Activated T-helper 2 cell treated with anti-CD3 and anti-CD28 coated beads, Interferon-gamma antibody, Interleukin-2, Interleukin-4, amounts not matched to agents 10 μg/mL and 5 μg/mL and 100 μg/mL, durations not matched to agents 14 hours and 24 hours and 36 hours (primary cell): ENCODE data around the gene STMN3. TPM values are rescaled to one million over a fixed set of nuclear protein-coding genes. Genes with fewer than 3 reads are reported as not detected.

ENCODE experiments used
- DNase-seq: peaks from one replicate; pipeline ENCODE4 v3.0.0; 2021; ENCODE audit warnings: low spot score
- H3K27ac Mint-ChIP-seq: one replicate; pipeline ENCODE4 v1.8.0; 2021; ENCODE audit warnings: mixed read lengths
- H3K27me3 Mint-ChIP-seq: one replicate; pipeline ENCODE4 v1.8.0; 2021; ENCODE audit warnings: low read depth, mixed read lengths
- H3K36me3 Mint-ChIP-seq: one replicate; pipeline ENCODE4 v1.8.0; 2021; ENCODE audit warnings: low read depth, mixed read lengths
- H3K4me1 Mint-ChIP-seq: one replicate; pipeline ENCODE4 v1.8.0; 2021; ENCODE audit warnings: low read depth, mixed read lengths
- H3K4me3 Mint-ChIP-seq: one replicate; pipeline ENCODE4 v1.8.0; 2021; ENCODE audit warnings: low read depth, mild to moderate bottlenecking, moderate library complexity, mixed read lengths
- H3K9me3 Mint-ChIP-seq: one replicate; pipeline ENCODE4 v1.8.0; 2021; ENCODE audit warnings: mixed read lengths
- intact Hi-C: fragments of 100-400 bp; cut with micrococcal nuclease; formaldehyde crosslinking; loops from one replicate; pipeline ENCODE4 v1.15.1; 2023
- total RNA-seq: library from RNA; stranded (reverse); gene quantifications from 2 replicates; pipeline ENCODE4 v1.2.3, GENCODE V29; 2022

Gene STMN3
- total RNA-seq = 6.5 and 7.1 TPM in 2 replicates

DNA sequence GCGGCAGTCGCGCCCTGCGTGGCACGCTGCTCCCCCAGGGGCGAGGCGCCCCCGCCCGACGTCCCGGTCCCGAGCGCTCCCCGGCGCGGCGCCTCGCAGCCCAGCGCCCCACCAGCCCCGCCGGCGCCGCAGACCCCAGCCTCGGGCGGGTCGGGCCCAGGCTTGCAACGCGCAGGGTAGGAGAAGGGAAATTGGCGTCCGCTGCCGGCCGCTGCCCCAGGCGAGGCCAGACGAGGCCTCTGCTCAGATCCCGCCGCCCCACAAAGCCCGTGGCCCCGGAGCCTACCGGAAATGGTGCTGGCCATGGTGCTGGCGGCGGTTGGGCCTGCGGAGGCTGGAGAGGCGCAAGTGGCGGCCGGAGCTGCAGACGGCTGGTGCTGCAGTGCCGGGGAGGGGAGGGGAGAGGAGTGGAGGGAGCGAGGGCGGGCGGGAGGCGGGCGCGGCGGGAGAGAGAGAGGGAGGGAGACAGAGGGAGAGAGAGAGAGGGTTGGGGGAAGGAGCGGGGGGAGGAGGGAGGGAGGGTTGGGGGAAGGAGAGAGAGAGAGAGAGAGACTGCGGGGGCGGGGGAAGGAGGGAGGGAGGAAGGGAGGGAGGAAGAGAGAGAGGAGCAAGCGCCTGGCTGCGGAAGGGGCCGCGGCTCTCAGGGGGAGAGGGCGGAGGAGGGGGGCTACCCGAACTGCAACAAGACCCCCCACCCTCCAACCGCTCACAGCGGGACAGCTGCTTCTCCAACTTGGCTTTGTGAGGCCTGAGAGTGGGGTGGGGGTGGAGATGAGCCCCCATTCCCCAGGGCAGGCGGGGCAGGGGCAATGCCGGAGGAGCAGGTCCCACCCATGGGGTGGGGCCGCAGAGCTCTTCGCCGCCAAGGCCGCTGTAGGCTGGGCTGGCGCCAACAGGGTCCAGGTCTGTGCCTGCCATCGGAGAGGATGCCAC, at the start of gene STMN3:
TSS of gene STMN3 (minus strand) at position 384 of the 933 bp plus-strand sequence. CDS start at position 305, 79 bp downstream.
- intact Hi-C loops = no loop called here
- Mint-ChIP-seq H3K4me3 (peak within 1 kb of the TSS; percentile 76), H3K27ac (peak within 1 kb of the TSS; percentile 51), H3K4me1 (peaks cover 11% of the 10 kb centered on the region), H3K36me3 (no peaks in the 10 kb centered on the region), H3K9me3 (no peaks in the 10 kb centered on the region), H3K27me3 (peaks cover 12% of the 10 kb centered on the region)
- DNase-seq = peak; percentile 70

GRCh38 chr20:63702036-63702665, 48.9 kb upstream of the STMN3 start:
- Mint-ChIP-seq H3K36me3 (peaks cover 32% of the 10 kb centered on the region), H3K27ac (no peak overlapping the region), H3K4me3 (no peak overlapping the region), H3K9me3 (no peaks in the 10 kb centered on the region), H3K4me1 (peaks cover 9% of the 10 kb centered on the region), H3K27me3 (no peaks in the 10 kb centered on the region)
- no peak for DNase-seq
- intact Hi-C loops = loop anchor here (10.0 kb wide), 1 partner anchor 273 kb away; the partner anchor contains the start of gene SAMD10

DNA sequence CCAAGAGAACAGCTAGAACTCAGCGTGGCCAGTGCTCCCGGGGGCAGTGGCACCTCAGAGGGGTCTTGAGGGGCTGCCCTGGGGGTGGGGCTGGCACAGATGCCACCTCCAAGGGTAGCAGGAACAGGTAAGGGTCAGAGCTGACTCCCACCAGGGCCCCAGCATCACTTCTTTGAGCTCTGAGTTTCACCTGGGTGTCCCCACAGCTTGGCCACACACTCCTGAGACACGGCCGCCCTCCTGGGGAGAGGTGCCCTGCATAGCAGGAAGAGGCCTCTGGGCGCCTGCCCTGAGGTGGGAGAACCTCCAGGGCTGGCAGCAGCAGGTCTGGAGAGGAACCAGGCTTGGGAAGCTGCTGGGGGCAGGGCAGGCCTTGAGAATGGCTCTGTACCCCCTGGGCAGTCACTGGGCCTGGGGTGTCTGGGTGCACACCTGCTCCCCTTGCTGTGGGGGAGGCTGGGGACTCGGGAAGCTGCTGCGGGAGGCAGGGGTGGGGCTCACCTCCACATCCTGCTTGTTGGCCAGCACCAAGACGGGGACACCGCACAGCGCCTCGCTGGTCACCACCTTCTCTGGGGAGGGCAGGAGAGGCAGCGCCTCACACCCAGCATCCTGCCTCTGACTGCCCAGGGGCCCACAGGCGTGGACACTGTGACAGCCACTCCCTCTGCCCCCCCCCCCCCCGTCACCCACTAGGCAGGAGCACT, 48.3 kb upstream of the STMN3 start:
- Mint-ChIP-seq H3K27ac (no peak overlapping the region), H3K4me1 (peaks cover 4% of the 10 kb centered on the region), H3K36me3 (peaks cover 26% of the 10 kb centered on the region), H3K9me3 (no peaks in the 10 kb centered on the region), H3K4me3 (no peak overlapping the region), H3K27me3 (no peaks in the 10 kb centered on the region)
- intact Hi-C loops = loop anchor here (10.0 kb wide), 1 partner anchor 273 kb away; the partner anchor contains the start of gene SAMD10
- DNase-seq = no peak

DNA sequence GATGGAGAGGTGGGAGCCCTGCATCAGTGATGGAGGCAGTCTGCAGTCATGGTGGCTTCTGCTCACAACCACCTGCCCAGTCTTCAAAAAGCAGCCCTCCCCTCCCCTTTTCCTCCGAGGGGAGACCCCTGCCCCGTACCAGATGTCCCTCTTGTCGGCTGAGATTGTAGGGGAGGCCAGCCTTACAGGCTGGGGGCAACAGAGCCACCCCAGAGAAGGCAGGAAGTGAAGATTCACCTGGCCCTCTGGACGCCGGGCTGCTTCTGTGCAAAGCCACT, 47.8 kb upstream of the STMN3 start:
- intact Hi-C loops = loop anchor here (10.0 kb wide), 1 partner anchor 274 kb away; the partner anchor contains the start of gene SAMD10
- peaks cover 27% of the 10 kb centered on the region for H3K36me3 Mint-ChIP-seq
- H3K27me3 Mint-ChIP-seq = no peaks in the 10 kb centered on the region
- no peaks in the 10 kb centered on the region for H3K9me3 Mint-ChIP-seq
- H3K4me3 Mint-ChIP-seq = no peak overlapping the region
- peaks cover 1% of the 10 kb centered on the region for H3K4me1 Mint-ChIP-seq
- DNase-seq = no peak
- no peak overlapping the region for H3K27ac Mint-ChIP-seq

DNA sequence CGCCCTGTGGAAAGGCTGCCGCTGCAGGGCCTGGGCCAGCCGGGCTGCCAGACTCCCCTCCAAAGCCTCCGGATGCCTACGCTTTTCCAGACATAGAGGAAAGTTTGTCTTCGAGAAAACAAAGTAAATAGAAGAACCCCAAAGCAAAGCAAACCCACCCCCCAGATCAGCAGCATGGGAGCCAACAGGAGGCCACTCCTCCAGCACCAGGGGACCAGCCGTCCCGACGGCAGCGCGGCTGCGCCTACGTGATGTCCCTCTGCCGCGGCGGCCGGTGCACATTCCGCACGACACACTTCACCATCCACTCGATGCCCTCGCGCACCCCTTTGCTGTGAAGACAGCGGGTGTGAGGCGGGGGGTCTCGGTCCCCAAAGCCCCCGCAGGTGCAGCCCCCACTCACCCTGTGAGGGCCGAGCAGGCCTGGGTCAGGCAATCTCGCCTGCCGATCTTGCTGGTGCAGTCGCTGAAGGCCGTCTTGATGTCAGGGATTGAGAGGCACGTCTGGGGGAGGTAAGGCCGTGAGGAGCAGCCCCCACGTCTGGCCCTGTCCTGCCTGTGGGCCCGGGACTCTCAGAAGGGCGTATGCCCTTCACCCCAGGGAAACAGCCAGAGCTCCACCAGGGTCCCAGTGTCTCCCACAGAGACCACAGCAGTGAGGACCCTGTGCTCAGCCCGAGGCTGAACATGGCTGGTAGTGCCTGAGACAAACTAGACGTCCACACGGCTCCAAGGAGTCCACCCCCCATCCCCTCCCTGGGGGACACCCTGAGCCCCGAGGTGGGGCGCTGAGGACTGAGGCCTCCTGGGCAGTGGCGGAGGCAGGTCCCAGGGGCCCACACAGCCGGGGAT, 47.2 kb upstream of the STMN3 start:
- DNase-seq = no peak
- peaks cover 24% of the 10 kb centered on the region for H3K36me3 Mint-ChIP-seq
- H3K4me1 Mint-ChIP-seq = no peaks in the 10 kb centered on the region
- H3K27me3 Mint-ChIP-seq = no peaks in the 10 kb centered on the region
- H3K9me3 Mint-ChIP-seq = no peaks in the 10 kb centered on the region
- no peak overlapping the region for H3K27ac Mint-ChIP-seq
- intact Hi-C loops = loop anchor here (10.0 kb wide), 1 partner anchor 274 kb away; the partner anchor contains the start of gene SAMD10
- no peak overlapping the region for H3K4me3 Mint-ChIP-seq

GRCh38 chr20:63699466-63700198, 46.4 kb upstream of the STMN3 start:
- H3K4me3 Mint-ChIP-seq = no peak overlapping the region
- no peaks in the 10 kb centered on the region for H3K4me1 Mint-ChIP-seq
- peak overlapping the region; percentile 59 for H3K27ac Mint-ChIP-seq
- no peaks in the 10 kb centered on the region for H3K9me3 Mint-ChIP-seq
- no peak for DNase-seq
- H3K36me3 Mint-ChIP-seq = peaks cover 19% of the 10 kb centered on the region
- no peaks in the 10 kb centered on the region for H3K27me3 Mint-ChIP-seq
- intact Hi-C loops = loop anchor here (10.0 kb wide), 1 partner anchor 275 kb away; the partner anchor contains the start of gene SAMD10

- Mint-ChIP-seq H3K4me1 (no peaks in the 10 kb centered on the region), H3K9me3 (no peaks in the 10 kb centered on the region), H3K4me3 (no peak overlapping the region), H3K36me3 (peaks cover 15% of the 10 kb centered on the region), H3K27ac (no peak overlapping the region), H3K27me3 (no peaks in the 10 kb centered on the region)
- DNase-seq = no peak
- intact Hi-C loops = no loop called here
Observed at GRCh38 chr20:63698739-63699465, 45.7 kb upstream of the STMN3 start.

DNA sequence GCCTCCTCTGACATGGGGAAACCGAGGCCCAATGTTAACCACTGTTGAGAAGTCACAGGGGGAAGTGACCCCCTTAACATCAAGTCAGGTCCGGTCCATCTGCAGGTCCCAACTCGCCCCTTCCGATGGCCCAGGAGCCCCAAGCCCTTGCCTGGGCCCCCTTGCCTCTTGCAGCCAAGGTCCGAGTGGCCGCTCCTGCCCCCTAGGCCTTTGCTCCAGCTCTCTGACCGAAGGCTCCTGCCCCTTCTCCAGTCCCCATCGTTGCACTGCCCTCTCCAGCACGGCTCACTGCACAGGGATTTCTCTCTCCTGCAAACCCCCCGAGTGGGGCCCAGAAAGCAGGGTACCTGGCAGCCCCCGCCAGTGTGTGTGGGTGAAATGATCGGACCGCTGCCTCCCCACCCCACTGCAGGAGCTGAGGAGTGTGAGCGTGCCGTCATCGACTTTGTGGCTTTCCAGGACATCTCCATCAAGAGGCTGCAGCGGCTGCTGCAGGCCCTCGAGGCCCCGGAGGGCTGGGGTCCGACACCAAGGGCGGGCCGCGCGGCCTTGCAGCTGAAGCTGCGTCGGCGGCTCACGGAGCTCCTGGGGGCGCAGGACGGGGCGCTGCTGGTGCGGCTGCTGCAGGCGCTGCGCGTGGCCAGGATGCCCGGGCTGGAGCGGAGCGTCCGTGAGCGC, 44.8 kb upstream of the STMN3 start:
- H3K36me3 Mint-ChIP-seq = peaks cover 17% of the 10 kb centered on the region
- no peak overlapping the region for H3K27ac Mint-ChIP-seq
- H3K4me3 Mint-ChIP-seq = no peak overlapping the region
- H3K4me1 Mint-ChIP-seq = no peaks in the 10 kb centered on the region
- H3K9me3 Mint-ChIP-seq = no peaks in the 10 kb centered on the region
- peaks cover 1% of the 10 kb centered on the region for H3K27me3 Mint-ChIP-seq
- intact Hi-C loops = no loop called here
- DNase-seq = no peak

DNA sequence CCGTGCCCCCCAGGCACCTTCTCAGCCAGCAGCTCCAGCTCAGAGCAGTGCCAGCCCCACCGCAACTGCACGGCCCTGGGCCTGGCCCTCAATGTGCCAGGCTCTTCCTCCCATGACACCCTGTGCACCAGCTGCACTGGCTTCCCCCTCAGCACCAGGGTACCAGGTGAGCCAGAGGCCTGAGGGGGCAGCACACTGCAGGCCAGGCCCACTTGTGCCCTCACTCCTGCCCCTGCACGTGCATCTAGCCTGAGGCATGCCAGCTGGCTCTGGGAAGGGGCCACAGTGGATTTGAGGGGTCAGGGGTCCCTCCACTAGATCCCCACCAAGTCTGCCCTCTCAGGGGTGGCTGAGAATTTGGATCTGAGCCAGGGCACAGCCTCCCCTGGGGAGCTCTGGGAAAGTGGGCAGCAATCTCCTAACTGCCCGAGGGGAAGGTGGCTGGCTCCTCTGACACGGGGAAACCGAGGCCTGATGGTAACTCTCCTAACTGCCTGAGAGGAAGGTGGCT, 44.2 kb upstream of the STMN3 start:
- DNase-seq = no peak
- H3K27ac Mint-ChIP-seq = no peak overlapping the region
- H3K36me3 Mint-ChIP-seq = peaks cover 20% of the 10 kb centered on the region
- intact Hi-C loops = no loop called here
- no peaks in the 10 kb centered on the region for H3K9me3 Mint-ChIP-seq
- peaks cover 1% of the 10 kb centered on the region for H3K27me3 Mint-ChIP-seq
- H3K4me3 Mint-ChIP-seq = no peak overlapping the region
- no peaks in the 10 kb centered on the region for H3K4me1 Mint-ChIP-seq

DNA sequence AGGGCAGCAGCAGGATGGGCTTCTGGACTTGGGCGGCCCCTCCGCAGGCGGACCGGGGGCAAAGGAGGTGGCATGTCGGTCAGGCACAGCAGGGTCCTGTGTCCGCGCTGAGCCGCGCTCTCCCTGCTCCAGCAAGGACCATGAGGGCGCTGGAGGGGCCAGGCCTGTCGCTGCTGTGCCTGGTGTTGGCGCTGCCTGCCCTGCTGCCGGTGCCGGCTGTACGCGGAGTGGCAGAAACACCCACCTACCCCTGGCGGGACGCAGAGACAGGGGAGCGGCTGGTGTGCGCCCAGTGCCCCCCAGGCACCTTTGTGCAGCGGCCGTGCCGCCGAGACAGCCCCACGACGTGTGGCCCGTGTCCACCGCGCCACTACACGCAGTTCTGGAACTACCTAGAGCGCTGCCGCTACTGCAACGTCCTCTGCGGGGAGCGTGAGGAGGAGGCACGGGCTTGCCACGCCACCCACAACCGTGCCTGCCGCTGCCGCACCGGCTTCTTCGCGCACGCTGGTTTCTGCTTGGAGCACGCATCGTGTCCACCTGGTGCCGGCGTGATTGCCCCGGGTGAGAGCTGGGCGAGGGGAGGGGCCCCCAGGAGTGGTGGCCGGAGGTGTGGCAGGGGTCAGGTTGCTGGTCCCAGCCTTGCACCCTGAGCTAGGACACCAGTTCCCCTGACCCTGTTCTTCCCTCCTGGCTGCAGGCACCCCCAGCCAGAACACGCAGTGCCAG, 43.6 kb upstream of the STMN3 start, which contains the start of gene TNFRSF6B:
TSS of gene TNFRSF6B (plus strand) at position 25 of the 729 bp plus-strand sequence. CDS start at position 141, 116 bp downstream.
- no peak within 1 kb of the TSS for H3K4me3 Mint-ChIP-seq
- peaks cover 21% of the 10 kb centered on the region for H3K36me3 Mint-ChIP-seq
- intact Hi-C loops = no loop called here
- no peaks in the 10 kb centered on the region for H3K9me3 Mint-ChIP-seq
- H3K4me1 Mint-ChIP-seq = no peaks in the 10 kb centered on the region
- no peak within 1 kb of the TSS for H3K27ac Mint-ChIP-seq
- no peak for DNase-seq
- H3K27me3 Mint-ChIP-seq = peaks cover 1% of the 10 kb centered on the region
